LoVo (cell line): Measurements from ENCODE around the gene RAB44.

Source experiments
- DNase-seq: peaks from one replicate; pipeline ENCODE4 v3.0.0-alpha.2; 2016; ENCODE audit warnings: low spot score

Gene RAB44

DNA sequence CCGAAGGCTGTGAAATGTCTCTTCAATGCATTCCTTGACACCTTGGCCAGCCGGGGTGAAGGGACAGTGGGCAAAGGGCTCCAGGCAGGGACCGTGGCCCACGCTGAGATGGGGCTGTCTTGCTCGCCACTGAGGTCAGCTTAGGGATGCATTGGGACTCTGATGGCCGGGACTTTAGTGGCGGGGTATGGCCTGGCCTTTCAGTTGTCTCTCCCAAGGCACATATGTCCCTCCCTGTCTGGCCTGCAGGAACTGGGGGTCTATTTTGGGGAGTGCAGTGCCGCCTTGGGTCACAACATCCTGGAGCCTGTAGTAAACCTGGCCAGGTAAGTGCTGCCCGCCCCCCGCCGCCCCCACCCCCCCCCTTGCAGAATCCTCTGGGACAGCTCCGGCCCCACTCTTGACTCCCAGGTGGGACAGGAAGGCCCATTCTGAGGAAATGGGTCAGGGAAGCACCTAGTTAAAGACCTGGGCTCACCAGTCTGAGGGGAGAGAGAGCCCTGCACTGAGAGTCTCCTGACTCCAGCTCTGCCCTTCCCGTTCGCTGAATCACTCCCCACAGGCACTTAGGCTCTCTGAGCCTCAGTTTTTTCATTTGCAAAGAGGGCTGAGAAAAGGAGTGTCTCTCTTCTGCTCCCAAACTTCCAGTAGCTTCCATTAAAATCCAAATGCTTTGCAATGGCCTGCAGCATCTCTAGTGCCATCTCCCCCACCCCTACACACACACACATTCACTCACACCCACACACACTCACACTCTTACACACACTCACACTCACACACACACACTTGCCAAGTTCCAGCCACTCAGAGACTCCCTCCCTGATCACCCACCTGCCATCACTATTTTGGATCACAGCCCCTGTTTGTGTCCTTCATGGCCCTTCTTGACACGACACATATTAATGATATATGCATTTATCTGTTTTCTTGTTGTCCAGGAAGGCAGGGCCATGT, 33.1 kb downstream of the RAB44 start:
- DNase-seq = no peak

DNA sequence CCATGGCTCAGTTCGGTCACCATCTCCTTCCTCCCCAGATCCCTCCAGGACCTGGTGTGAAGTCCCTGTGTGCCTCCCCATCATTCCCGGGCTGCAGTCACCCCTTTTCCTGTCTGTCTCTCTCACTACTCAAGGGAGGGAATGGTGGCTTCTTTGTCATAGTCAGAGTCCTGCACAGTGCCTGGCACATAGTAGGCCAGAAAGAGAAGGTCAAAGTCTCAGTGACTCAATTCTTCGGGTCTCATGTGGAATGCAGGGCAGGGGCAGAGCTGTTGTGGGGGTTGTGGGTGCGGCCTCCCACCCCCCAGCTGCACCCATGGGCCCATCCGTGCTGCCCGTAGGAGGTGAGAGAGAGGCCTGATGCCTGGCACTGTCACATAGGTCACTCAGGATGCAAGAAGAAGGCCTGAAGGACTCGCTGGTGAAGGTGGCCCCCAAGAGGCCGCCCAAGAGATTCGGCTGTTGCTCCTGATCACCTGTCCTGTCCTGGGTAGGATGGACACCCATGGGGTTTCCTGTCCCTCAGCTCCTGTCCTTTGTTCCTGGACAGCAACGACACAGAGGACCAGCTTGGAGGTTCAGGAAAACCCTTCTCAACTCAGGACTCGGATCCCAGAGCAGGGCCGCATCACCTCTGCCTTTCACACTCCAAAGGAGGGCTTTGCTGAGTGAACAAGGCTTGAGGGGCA, 34.1 kb downstream of the RAB44 start:
- DNase-seq = no peak

DNA sequence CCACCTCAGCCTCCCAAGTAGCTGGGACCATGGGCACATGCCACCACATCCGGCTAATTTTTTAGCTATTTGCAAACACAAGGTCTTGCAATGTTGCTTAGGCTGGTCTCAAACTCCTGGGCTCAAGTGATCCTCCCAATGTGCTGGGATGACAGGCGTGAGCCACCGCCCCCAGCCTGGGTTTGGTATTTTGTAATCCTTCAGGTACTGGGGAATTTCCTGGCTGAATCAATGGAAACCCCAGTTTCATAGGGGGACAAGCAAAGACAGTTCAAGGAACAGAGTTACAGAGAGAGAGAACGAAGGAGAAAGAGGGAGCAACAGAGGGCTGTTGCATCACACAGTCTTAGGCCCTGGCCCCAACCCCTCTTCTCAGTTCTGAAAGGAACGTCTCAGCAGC, 35.7 kb downstream of the RAB44 start:
- no peak for DNase-seq

DNA sequence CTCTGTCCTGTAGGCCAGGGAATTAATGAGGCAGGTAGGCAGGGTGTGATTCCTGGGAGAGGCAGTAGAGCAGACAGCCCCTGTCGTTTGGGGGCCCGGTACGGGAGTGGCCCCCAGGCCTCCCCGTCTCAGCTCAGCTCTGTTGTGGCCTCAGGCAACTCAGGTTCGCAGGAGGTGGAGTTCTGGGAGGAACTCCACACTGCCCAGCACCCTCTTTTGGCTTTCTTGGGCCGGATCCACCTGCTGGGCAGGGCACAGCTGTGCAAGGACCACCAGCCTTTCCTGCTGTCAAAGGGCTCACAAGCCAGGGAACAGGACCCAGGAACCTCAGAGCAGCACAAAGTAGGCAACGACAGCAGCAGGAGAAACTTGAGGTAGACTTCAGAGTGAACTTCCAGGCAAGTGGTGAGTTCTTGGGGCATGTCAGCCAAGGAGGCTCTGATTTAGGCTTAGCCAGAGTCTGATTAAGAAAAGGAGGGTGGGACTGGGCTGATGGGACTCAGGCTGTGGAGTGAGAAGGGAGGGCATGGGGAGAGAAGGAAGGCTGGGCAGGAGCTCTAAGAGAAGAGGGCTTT, 36.9 kb downstream of the RAB44 start:
- no peak for DNase-seq

DNA sequence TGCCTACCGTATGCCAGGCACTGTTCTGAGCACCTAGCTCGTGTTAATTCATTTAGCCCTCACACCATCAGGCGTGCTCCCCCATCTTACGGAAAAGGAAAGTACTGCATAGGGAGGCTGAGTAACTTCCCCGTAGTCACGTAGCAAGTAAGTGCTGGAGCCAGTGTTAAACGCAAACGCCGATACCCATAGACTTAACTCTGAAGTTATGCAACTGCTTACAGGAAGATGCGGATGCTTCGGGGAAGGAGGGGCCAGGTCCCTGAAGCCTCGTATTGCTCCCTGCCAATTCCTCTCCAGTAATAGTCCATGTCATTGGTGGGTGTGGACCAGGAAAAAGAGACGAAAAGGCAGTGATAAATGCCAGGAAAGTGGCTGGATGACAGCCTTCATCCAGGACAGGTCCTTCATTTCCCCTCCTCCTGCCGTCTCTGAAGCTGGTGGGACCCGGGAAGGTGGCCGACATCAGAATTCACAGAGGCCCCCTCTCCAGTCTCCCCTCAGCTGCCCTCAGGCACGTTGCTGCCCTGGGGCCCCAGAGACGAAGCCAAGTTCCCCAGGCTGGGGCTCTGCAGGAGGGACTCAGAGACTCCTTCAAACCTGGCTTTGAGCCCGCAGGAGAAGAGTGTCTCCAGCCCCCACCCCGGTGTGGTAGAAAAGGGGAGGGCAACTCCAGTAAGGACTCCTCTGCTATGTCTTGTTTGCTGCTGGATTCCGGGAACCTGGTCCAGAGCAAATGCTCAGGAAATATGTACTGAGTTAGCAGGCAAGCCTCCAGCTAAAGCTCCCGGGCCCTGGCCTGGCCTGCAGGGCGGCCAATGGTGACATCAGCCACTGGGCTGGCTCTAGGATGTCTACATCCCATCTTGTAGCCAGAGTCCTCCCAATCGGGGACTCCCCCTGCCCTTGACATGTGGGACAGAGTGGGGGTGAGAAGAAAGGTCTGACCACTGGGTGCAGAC, 37.8 kb downstream of the RAB44 start:
- DNase-seq = no peak

DNA sequence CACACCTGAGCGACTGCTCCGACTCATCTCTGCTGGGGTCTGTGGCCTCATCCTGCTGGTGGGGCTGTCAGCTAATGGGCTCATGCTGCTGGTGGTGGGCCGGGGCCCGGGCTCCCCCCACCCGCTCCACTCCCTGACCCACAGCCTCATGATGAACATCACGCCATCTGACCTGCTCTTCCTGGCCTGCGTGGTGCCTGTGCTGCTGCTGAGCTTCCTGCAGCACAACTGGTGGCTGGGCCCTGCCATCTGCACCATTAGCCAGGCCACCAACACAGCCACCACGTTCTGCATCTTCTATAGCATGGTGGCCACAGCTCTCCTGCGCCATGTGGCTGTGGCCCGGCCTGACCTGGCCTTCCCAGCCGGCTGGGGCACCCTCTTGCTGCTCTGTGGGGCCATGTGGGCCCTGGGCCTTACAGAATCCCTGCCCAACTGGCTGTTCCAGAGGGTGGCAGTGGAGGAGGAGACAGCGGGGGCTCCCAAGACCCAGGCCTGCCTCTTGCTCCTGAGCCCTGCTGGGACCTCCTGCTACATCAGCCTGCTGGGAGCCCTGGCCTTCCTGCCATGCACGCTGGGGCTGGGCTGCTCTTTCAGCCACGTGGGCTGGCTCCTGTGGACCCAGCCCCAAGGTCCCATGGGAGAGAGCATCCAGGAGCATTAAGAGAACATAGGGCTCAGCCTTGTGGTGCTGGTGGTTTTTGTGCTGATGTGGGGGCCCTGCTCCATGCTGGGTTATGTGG, 39.6 kb downstream of the RAB44 start:
- DNase-seq = no peak

DNA sequence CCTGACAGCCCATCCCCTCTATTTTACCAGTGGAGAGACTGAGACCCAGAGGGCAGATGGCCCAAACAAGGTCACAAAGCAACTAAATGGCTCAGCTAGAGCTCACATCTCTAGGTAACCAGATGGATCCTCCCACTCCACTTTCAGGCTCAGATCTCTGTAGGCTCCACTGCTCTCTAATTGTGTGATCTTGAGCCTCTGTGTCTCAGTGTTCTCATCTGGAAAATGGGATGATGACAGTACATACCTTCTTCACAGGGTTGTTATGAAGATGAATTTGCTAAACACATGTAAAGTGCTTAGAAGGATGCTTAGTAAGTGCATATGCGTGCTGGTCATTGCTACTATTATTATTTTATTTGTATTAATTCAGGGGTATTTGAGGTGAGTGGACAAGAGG, 40.5 kb downstream of the RAB44 start:
- no peak for DNase-seq

DNA sequence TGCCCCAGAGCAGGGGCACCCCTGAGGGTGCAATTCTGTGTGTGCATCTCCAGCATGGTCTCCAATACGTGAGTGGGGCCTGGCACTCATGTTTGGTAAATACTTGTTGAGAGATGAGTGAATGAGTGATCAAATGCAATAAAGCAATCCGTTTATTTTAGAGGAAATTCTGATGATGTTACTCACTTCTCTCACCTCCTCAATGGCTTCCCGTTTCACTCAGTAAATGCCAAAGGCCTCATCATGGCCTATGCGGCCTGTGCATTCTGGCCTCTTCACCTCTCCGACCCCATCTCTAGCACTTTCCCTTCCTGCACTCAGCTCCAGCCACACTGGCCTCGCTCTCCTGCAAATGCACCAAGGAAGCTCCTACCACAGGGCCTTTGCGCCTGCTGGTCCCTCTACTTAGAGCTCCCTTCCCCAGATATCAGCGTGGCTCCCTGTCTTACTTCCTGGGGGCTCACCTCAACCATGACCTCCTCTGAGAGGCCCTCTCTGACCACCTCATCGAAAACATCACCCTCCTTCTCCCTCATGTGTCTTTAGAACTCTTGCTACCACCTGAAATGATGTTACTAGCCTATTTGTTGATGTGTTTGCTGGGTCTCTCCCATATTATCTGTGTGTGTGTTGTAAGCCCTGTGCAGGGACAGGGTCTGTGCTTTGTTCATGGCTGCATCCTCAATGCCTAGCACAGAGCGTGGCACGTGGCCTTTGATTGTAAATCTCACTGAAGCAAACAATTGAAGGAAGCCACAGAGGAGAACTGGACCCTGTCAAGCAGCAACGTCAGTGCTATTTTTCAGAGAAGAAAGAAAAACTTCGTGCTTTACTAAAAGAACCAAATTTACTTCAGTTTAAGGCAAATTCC, 42.6 kb downstream of the RAB44 start:
- DNase-seq = no peak

DNA sequence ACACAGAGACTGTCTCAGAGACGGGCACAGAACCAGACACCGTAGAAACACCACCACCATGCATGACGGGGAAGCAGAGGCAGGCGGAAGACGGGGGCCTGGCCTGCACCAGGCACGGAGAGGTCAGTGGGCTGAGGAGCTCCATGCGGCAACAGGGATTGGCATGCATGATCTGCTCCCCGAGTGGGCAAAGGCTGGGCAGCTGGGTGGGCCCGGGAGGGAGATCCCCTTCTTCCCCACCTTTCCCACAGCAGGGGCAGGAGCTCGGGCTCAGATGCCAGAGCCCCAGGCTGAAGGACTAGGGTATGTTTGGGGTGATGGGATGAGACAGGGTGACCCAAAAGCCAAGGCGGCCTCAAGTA, 43.2 kb downstream of the RAB44 start:
- no peak for DNase-seq

DNA sequence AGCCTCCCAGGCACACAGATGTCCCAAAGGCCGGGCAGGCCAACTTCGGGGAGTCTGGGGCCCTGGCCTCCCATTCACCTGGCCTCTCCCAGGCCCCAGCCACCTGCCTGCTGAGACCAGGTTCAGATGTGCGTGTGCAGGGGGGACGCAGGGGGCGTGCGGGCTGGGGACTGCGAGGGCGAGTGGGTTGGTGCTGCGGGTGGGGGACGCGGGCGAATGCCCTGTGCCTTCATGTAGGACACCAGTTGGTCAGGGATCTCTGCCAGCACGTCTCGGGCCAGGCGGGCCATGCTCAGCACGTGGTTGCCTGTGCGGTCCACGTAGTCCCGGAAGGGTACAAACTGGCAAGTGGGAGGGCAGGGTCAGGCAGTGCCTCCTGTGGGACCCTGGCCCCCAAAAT, 44.5 kb downstream of the RAB44 start:
- no peak for DNase-seq

DNA sequence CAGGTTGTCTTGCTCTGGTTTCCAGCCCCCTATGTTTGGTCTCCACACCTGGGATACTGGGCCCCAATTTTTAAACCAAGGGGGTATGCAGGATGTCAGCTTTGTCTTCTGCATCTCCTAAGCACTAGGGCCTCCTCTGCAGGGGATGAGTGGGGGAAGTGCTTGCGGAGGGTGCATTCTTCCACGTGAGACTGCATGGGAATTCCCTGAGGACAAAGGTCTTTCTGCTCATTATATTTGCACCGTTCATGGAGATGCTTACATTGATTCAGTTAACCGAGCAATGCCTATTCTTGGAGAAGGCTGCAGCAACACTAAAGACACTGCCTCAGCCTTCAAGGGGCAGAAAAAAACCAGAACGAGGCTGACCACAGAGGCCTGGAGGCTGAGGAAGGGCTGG, 45.4 kb downstream of the RAB44 start:
- no peak for DNase-seq

DNA sequence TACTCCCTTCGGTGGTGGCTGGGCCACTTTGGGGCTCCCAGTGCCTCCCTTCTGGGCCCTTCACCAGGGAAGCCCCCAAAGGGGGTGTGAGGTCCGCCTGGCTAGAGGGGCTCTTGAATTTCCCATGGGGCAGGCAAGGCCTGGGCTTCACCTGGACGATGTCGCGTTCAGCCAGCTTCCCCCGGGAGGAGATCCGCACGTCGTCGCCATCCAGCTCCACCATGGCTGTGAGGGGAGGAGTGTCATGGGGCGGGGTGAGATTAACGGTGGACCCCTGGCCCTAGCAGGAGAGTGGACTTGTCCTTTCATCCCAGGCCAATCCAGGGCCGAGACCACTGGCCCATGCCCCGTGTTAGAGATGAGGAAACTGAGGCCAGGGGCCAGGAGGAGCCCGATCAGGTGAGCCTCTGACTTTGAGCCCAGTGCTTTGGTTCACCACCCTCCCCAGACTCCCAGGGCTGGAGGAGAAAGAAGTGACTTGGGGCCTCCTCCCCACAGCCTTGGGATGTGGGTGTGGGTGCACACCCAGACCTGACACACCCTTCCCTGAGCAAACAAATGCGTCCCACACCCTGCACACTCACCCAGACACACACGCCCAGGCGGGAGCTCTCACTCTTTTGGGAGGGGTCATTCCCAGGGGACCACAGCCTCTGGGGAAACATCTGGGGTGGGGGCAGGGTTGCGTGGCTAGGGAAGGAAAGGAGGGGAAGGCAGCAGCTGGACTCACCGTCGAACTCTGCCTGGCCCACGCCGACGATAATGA, 46.1 kb downstream of the RAB44 start:
- DNase-seq = peak; percentile 12

DNA sequence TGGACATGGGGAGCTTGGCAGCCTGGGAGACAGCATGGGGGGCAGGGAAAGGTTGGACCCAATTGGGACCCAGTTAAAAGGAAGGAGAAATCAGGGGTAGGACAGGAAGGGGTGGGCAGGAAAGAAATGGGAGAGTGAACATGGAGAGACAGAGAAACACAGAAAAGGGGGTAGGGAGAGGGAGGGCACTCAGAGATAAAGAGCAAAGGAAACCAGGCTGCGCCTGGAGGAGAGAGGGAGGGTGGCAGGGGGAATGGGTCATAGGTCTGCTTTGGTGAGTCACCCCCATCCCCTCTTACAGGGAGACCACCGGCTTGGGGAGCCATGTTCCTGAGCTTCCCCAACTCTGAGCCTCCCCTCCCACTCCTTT, 46.7 kb downstream of the RAB44 start:
- DNase-seq = no peak

DNA sequence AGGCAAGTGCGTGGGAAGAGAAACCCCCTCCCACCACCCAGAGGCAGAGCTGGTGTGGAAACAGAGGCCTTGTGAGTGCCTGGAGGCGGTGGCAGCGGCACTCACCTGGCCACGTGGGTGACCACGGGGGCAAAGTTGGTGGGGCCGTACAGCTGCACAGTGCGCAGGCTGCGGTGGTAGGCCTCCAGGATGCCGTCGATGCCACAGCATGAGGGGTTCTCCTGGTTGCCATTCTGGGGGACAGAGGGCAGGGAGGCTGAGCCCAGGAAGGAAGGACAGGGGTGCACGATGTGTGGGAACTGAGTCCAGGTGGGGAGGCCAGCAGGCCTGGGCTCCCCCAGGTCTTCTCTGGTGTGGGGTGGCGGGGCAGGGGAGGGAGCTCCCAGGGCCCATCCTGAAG, 47.7 kb downstream of the RAB44 start:
- DNase-seq = no peak

DNA sequence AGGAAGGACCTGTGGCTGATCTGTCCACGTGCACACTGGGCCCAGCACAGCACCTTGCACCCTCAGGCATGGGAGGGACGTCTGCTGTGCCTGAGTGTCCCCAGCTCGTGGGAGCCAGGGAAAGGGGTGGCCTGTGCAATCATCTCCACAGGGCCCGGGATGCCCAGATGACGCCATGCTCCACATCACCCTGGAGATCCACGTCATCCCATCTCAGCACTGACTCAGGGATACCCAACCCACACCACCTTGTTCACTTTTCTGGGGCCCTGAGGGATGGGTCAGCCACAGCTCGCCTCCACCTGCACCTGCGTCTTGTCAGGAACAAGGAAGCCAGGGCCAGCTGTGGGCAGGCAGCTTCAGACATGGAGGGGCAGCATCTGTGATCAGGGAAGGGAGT, 48.2 kb downstream of the RAB44 start:
- DNase-seq = no peak

DNA sequence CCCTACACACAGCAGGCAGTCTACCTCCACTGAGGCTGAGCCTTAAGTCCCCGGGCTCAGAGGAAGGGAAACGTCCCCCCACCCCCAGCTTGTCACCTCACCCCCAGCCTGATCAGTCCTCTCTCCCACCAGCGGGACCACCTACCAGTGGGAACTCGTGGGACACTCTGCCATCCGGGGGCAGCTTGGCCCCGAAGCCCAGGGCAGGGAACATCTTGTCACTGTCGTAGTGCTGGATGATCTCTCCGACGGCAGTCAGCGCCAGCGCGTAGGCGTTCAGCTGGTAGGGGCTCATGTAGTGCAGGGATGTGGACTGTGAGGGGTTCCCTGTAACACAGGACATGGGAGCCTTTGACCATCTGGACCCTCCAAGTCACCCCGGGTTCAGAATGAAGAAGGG, 48.6 kb downstream of the RAB44 start:
- no peak for DNase-seq

DNA sequence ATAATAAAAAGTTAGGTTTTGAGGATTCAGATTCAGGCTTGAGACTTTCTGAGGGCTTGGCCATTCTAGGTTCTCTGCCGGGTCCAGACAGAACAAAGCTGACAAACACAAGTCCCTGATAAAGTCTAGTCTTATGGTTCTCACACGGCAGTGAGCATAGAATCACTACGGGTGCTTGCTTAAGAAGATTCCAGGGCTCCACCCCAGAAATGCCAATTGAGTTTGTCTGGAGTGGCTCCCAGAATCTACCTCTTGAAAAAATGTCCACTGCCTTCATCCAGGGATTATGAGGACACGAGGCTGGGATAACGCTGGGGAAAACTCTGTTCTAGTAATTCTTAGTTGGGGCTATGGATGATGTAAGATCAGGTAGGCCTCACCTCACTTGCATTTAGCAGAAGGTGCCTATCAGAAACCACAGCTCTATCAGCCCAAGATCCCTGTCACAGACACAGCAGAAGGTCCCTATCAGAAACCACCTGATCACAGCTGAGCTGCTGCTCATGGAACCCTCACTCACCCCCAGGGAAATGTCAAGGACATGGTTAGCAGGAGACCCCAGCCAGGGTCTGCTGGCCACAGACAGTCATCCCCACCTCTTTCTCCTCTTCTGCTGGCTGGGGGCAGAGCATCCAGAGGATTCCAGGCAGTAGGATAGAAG, 52.3 kb downstream of the RAB44 start:
- DNase-seq = no peak

DNA sequence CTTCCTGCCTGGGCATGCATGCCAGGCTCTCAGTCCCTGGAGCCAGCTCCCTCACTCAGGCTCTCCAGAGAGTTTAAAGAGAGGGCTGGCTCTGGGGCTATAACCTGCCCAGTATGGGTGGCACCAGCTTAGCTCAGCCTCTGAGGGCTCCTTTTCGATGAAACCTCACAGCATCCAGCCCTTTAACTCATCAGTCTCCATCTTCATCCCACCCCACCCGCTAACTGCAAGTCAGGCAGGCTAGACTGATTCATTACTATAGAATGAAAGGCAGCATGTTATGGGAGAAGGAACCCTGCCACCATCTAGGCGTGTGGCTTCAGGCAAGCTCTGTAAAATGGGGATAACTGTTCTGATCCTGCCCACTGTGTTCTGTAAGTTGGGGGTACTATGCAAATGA, 53.5 kb downstream of the RAB44 start:
- no peak for DNase-seq

DNA sequence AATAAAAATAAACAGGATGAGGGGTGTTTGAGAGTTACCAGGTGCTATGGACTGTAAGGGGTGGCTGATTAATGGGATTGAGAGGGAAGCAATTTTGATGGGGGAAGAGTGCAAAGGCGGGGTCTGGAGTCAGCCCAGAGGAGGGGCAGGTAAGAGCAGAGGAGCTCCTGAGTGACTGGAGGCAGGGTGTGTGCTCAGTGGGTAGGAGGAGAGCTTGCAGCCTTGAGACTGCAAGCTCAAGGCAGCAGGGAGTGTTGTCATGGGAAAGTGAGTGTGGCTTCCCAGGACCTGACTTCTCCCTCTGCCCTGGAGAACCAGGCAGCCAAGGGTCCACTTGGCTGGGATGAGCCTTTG, 54.2 kb downstream of the RAB44 start:
- no peak for DNase-seq
